Neural crest cell (in vitro differentiated cells): Measurements from ENCODE around the gene PAPSS1. TPM values are rescaled to one million over a fixed set of nuclear protein-coding genes. Genes with fewer than 3 reads are reported as not detected.

Source experiments
- DNase-seq: peaks from one replicate; pipeline ENCODE4 v3.0.0; 2021; ENCODE audit warnings: low read depth, mixed read lengths, low spot score
- H3K27ac Mint-ChIP-seq: one replicate; pipeline ENCODE4 v1.8.0; 2021; ENCODE audit warnings: mild to moderate bottlenecking, mixed read lengths; ENCODE audit not compliant: unreplicated experiment
- H3K27me3 Mint-ChIP-seq: 2 replicates; pipeline ENCODE4 v1.8.0; 2021; ENCODE audit warnings: low read depth, mild to moderate bottlenecking, mixed read lengths
- H3K36me3 Mint-ChIP-seq: 2 replicates; pipeline ENCODE4 v1.8.0; 2021; ENCODE audit warnings: low read depth, mild to moderate bottlenecking, mixed read lengths
- H3K4me1 Mint-ChIP-seq: 2 replicates; pipeline ENCODE4 v1.8.0; 2021; ENCODE audit warnings: mixed read lengths
- H3K4me3 Mint-ChIP-seq: one replicate; pipeline ENCODE4 v1.8.0; 2021; ENCODE audit warnings: mild to moderate bottlenecking, mixed read lengths
- H3K9me3 Mint-ChIP-seq: 2 replicates; pipeline ENCODE4 v1.8.0; 2021; ENCODE audit warnings: mixed read lengths
- total RNA-seq: library from RNA; stranded (reverse); gene quantifications from 2 replicates; pipeline ENCODE4 v1.2.1, GENCODE V29; 2021
- TF ChIP-seq, protein P1 (sequence below): fragments of 200-600 bp; sonication (generic); conservative IDR thresholded peaks from 2 replicates; pipeline ENCODE4 v1.5.0; 2021; ENCODE audit warnings: antibody characterized with exemption, mild to moderate bottlenecking

Gene PAPSS1
- total RNA-seq, 1 donor from 2014 or later = 78.6 TPM

DNA sequence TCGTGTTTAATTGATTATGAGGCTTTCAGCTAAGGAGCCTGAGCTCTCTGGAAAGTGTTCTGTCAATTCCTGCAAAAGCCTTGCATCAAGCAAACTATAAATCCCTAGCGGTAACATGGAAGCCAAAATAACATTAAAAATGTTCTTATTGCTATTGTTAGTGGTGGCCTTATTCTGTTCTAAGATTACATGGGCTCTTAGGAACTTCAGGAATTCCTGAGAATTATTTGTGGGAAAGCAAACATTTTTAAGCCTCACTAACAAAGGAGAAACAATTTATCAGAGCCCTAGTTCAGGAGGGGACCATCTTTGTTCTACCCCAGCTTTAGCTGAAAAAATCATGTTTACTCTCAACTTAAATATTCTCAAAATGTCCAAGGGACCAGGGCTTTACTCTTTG lies 119.6 kb downstream of the PAPSS1 start:
- Mint-ChIP-seq H3K27ac (no peak overlapping the region), H3K4me1 (no peaks in the 10 kb centered on the region), H3K36me3 (no peaks in the 10 kb centered on the region), H3K9me3 (peaks cover 2% of the 10 kb centered on the region), H3K27me3 (no peaks in the 10 kb centered on the region), H3K4me3 (no peak overlapping the region)
- no peak for DNase-seq
- TF ChIP-seq, protein P1, sequence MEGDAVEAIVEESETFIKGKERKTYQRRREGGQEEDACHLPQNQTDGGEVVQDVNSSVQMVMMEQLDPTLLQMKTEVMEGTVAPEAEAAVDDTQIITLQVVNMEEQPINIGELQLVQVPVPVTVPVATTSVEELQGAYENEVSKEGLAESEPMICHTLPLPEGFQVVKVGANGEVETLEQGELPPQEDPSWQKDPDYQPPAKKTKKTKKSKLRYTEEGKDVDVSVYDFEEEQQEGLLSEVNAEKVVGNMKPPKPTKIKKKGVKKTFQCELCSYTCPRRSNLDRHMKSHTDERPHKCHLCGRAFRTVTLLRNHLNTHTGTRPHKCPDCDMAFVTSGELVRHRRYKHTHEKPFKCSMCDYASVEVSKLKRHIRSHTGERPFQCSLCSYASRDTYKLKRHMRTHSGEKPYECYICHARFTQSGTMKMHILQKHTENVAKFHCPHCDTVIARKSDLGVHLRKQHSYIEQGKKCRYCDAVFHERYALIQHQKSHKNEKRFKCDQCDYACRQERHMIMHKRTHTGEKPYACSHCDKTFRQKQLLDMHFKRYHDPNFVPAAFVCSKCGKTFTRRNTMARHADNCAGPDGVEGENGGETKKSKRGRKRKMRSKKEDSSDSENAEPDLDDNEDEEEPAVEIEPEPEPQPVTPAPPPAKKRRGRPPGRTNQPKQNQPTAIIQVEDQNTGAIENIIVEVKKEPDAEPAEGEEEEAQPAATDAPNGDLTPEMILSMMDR = no peak

DNA sequence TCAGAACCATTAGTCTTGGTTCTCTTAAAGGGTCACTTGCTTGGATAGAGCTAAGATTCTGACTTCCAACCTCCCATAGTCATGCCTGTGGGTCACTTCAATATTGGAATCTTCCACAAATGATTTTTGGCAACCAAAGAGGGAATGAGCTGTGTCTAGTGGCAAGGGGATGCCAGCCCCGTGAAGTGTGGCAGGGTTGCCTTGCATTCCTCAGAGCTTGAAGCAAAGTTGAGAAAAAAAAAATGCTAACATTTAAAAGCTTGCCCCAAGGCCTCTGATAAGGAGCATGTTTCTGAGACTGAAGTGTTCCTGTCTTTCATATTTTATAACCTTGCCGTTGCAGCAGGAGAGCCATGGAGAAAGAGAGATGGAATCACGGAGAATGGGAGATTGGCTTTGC lies 120.2 kb downstream of the PAPSS1 start:
- DNase-seq = no peak
- H3K9me3 Mint-ChIP-seq = peaks cover 2% of the 10 kb centered on the region

DNA sequence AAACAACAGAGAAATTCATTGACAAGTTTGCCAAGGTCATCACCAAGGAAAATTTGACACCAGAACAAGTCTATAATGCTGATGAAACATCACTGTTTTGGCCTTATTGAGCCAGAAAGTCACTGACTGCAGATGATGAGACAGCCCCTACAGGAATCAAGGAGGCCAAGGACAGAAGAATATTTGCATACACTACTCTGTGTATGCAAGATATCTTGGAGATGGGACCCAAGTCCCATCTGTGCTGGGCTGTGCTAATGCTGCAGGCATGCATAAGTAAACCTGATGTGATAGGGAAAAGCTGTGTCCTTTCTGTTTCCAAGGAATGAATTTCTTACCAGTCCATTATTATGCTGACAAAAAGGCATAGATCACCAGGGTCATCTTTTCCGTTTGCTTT lies 126.8 kb downstream of the PAPSS1 start:
- no peak overlapping the region for H3K4me3 Mint-ChIP-seq
- H3K27me3 Mint-ChIP-seq = no peaks in the 10 kb centered on the region
- H3K27ac Mint-ChIP-seq = no peak overlapping the region
- DNase-seq = no peak
- no peaks in the 10 kb centered on the region for H3K4me1 Mint-ChIP-seq
- peaks cover 5% of the 10 kb centered on the region for H3K9me3 Mint-ChIP-seq
- TF ChIP-seq, protein P1 = no peak
- H3K36me3 Mint-ChIP-seq = peaks cover 5% of the 10 kb centered on the region

More for the DNA sequence above, 120.2 kb downstream of the PAPSS1 start:
- H3K27me3 Mint-ChIP-seq = no peaks in the 10 kb centered on the region
- H3K36me3 Mint-ChIP-seq = no peaks in the 10 kb centered on the region
- no peaks in the 10 kb centered on the region for H3K4me1 Mint-ChIP-seq
- TF ChIP-seq, protein P1 = no peak
- H3K4me3 Mint-ChIP-seq = no peak overlapping the region
- no peak overlapping the region for H3K27ac Mint-ChIP-seq

DNA sequence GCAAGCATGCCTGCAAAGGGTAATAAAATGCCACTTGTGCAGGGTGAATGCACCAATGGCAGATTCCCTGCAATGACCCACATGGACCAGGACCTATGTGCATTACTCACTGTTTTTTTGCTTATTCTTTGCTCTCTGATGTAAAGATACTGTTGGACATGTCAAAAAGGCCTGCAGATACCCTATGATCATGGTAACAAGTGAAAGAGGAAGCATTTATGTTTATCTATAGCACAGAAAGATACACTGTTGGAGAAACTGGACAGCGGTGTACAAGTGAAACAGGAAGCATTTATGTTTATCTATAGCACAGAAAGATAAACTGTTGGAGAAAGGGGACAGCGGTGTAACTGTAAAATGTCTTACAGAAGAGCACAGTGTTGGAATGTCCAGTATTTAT lies 127.5 kb downstream of the PAPSS1 start:
- H3K27ac Mint-ChIP-seq = no peak overlapping the region
- no peaks in the 10 kb centered on the region for H3K27me3 Mint-ChIP-seq
- H3K36me3 Mint-ChIP-seq = peaks cover 5% of the 10 kb centered on the region
- H3K4me1 Mint-ChIP-seq = no peaks in the 10 kb centered on the region
- DNase-seq = no peak
- H3K4me3 Mint-ChIP-seq = no peak overlapping the region
- peaks cover 5% of the 10 kb centered on the region for H3K9me3 Mint-ChIP-seq
- TF ChIP-seq, protein P1 = no peak

- H3K27me3 Mint-ChIP-seq = no peaks in the 10 kb centered on the region
- H3K36me3 Mint-ChIP-seq = peaks cover 8% of the 10 kb centered on the region
- no peak overlapping the region for H3K27ac Mint-ChIP-seq
- no peak for DNase-seq
- H3K9me3 Mint-ChIP-seq = peaks cover 8% of the 10 kb centered on the region
- H3K4me1 Mint-ChIP-seq = peaks cover 9% of the 10 kb centered on the region
- no peak overlapping the region for H3K4me3 Mint-ChIP-seq
- TF ChIP-seq, protein P1 = no peak
Observed at GRCh38 chr4:107589269-107589668, 130.8 kb downstream of the PAPSS1 start.

DNA sequence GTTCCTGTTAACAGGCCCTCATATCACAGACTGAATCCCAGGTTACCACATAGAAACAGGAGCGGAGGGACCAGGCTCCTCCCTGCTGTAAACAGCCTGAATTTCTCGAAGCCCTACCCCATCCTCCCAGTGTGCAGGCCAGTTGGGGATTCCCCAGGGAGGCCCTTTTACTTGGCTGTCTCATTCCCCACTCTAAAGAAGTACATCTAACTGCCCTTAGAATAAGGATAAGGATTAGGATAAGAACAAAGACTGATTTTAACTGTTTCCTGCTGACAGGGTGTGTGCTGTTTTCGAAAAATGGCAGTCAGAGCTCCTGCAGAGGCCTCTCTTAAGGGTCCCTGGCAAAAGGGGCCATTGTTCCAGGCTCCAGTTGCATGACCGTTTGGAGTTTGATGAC lies 133.7 kb downstream of the PAPSS1 start:
- no peak overlapping the region for H3K4me3 Mint-ChIP-seq
- no peaks in the 10 kb centered on the region for H3K27me3 Mint-ChIP-seq
- TF ChIP-seq, protein P1 = no peak
- H3K36me3 Mint-ChIP-seq = peaks cover 15% of the 10 kb centered on the region
- peak overlapping the region; percentile 89 for H3K27ac Mint-ChIP-seq
- DNase-seq = peak; percentile 2
- H3K9me3 Mint-ChIP-seq = peaks cover 12% of the 10 kb centered on the region
- peaks cover 9% of the 10 kb centered on the region for H3K4me1 Mint-ChIP-seq
